ENCODE data around the gene KCNIP3.

The KCNIP3 gene

GRCh38 chr2:95351598-95351915 lies 54.4 kb downstream of the KCNIP3 start:
- POLR2A ChIA-PET = no interaction called here
- no peaks in the 10 kb centered on the region for H3K36me3 ChIP-seq (ENCODE audit: control insufficient read depth in 2 of 2, insufficient read depth in 1 of 2, low read length in 2 of 2)
- no peaks in the 10 kb centered on the region; the same call in 1 of the 2 replicates for H3K4me1 ChIP-seq (ENCODE audit: control insufficient read depth, insufficient read depth, low read length)
- TF ChIP-seq ZNF121 (tag by site-specific recombination; IDR thresholded peaks at IDR 0.05) (no peak), ZNF140 (tag by site-specific recombination; IDR thresholded peaks at IDR 0.05) (no peak), EGR2 (tag by site-specific recombination; IDR thresholded peaks at IDR 0.05; ENCODE audit: low read depth) (no peak), ZNF561 (tag by site-specific recombination; IDR thresholded peaks at IDR 0.05; ENCODE audit: borderline replicate concordance) (no peak), ZNF146 (tag by site-specific recombination; IDR thresholded peaks at IDR 0.05) (no peak), SP7 (tag by site-specific recombination; IDR thresholded peaks at IDR 0.05) (no peak), BCL11A (tag by site-specific recombination; IDR thresholded peaks at IDR 0.05; ENCODE audit: low read depth) (no peak), ZNF23 (tag by site-specific recombination; IDR thresholded peaks at IDR 0.05; ENCODE audit: borderline replicate concordance) (no peak), ZNF362 (tag by site-specific recombination; IDR thresholded peaks at IDR 0.05) (no peak), ZBTB11 (tag by site-specific recombination; conservative IDR thresholded peaks at IDR 0.05; ENCODE audit: low read depth) (no peak), ELK4 (IDR thresholded peaks at IDR 0.05; ENCODE audit: borderline replicate concordance, low read depth, low read length) (no peak), KLF16 (tag by site-specific recombination; IDR thresholded peaks at IDR 0.05) (no peak), ZNF324 (tag by site-specific recombination; IDR thresholded peaks at IDR 0.05) (no peak), YY1 (tag by site-specific recombination; IDR thresholded peaks at IDR 0.05) (no peak), ZFP3 (tag by site-specific recombination; IDR thresholded peaks at IDR 0.05; ENCODE audit: low read depth) (no peak), ZBTB17 (tag by site-specific recombination; IDR thresholded peaks at IDR 0.05) (no peak), ZNF157 (tag by site-specific recombination; IDR thresholded peaks at IDR 0.05) (no peak), FEZF1 (tag by site-specific recombination; IDR thresholded peaks at IDR 0.05) (no peak), PRDM4 (tag by site-specific recombination; IDR thresholded peaks at IDR 0.05) (no peak)
- CTCF ChIA-PET = no interaction called here
- no peak overlapping the region for H3K27ac ChIP-seq (ENCODE audit: extremely low read depth, low read depth, low read length)
- no peak overlapping the region for H3K4me3 ChIP-seq (ENCODE audit: low read depth, low read length)
- H3K9me3 ChIP-seq (ENCODE audit: control insufficient read depth, insufficient read depth, low read depth, low read length) = no peaks in the 10 kb centered on the region
